Fibroblast of lung (primary cell): Measurements from ENCODE around the gene GNA12. TPM values are rescaled to one million over a fixed set of nuclear protein-coding genes. Genes with fewer than 3 reads are reported as not detected.

ENCODE experiments used
- DNase-seq, 2 donors: peaks; one replicate each; pipeline versions ENCODE4 v3.0.0 to v3.0.0-alpha.2; 2010; ENCODE audit warnings: low read depth in 2 of 2
- H2AFZ ChIP-seq: 2 replicates; pipeline ENCODE4 v1.5.1; 2012; ENCODE audit warnings: low read length, control low read depth, inconsistent platforms
- H3K27ac ChIP-seq: 2 replicates; pipeline ENCODE4 v1.5.1; 2011; ENCODE audit warnings: low read length, control low read depth; ENCODE audit not compliant: insufficient read depth
- H3K27me3 ChIP-seq: 2 replicates; pipeline ENCODE4 v1.5.1; 2011; ENCODE audit warnings: mild to moderate bottlenecking, low read length; ENCODE audit not compliant: control insufficient read depth, insufficient read depth
- H3K36me3 ChIP-seq: 2 replicates; pipeline ENCODE4 v1.5.1; 2011; ENCODE audit warnings: low read length; ENCODE audit not compliant: control insufficient read depth, insufficient read depth
- H3K4me1 ChIP-seq: 2 replicates; pipeline ENCODE4 v1.5.1; 2011; ENCODE audit warnings: low read length; ENCODE audit not compliant: control insufficient read depth, insufficient read depth; ENCODE audit errors: extremely low read depth
- H3K4me2 ChIP-seq: 2 replicates; pipeline ENCODE4 v1.5.1; 2011; ENCODE audit warnings: low read length, control low read depth; ENCODE audit not compliant: insufficient read depth; ENCODE audit errors: extremely low read depth
- H3K4me3 ChIP-seq, 4 experiments: fragments of 200-600 bp in 1 of 4; sonication (generic) in 1 of 4; replicated peaks in 1 of 4; 2 replicates each; pipeline ENCODE4 v1.5.1; 2011 to 2016; ENCODE audit warnings: low read length in 4 of 4, low read depth in 3 of 4, mild to moderate bottlenecking in 3 of 4, control low read depth in 2 of 4, inconsistent platforms in 1 of 4, mixed read lengths in 1 of 4; ENCODE audit not compliant: insufficient read depth in 1 of 4; ENCODE audit errors: control extremely low read depth in 1 of 4
- H3K79me2 ChIP-seq: 2 replicates; pipeline ENCODE4 v1.5.1; 2012; ENCODE audit warnings: mild to moderate bottlenecking, low read length, inconsistent platforms; ENCODE audit not compliant: control insufficient read depth, insufficient read depth
- H3K9ac ChIP-seq: 2 replicates; pipeline ENCODE4 v1.5.1; 2011; ENCODE audit warnings: mild to moderate bottlenecking, low read length, control low read depth; ENCODE audit not compliant: insufficient read depth
- H3K9me3 ChIP-seq: 2 replicates; pipeline ENCODE4 v1.5.1; 2012; ENCODE audit warnings: low read depth, low read length; ENCODE audit not compliant: control insufficient read depth, insufficient read depth
- H4K20me1 ChIP-seq: 2 replicates; pipeline ENCODE4 v1.5.1; 2011; ENCODE audit warnings: low read length; ENCODE audit not compliant: control insufficient read depth, insufficient read depth; ENCODE audit errors: extremely low read depth
- CTCF ChIP-seq, 2 donors: IDR thresholded peaks in 1 of 2; conservative IDR thresholded peaks in 1 of 2; 1 replicate in 1 of 2; 2 replicates in 1 of 2; pipeline ENCODE4 v1.5.1; 2011 to 2012; ENCODE audit warnings: low read length in 2 of 2, control low read depth in 1 of 2, inconsistent platforms in 1 of 2, low read depth in 1 of 2, mild to moderate bottlenecking in 1 of 2
- EZH2 ChIP-seq: IDR thresholded peaks from 2 replicates; pipeline ENCODE4 v1.5.1; 2012; ENCODE audit warnings: low read length, control low read depth, mild to moderate bottlenecking; ENCODE audit errors: missing control alignments
- polyA plus RNA-seq, 2 donors: library from polyadenylated mRNA; depleted of rRNA in 1 of 2; stranded (reverse) in 1 of 2; unstranded in 1 of 2; fragments of >200 nt; gene quantifications; 2 replicates each; pipeline ENCODE4 v1.2.1, GENCODE V29; 2011 to 2012; ENCODE audit warnings: missing spikeins in 1 of 2
- total RNA-seq: library from RNA; depleted of rRNA; stranded (reverse); fragments of >200 nt; gene quantifications from 2 replicates; pipeline ENCODE4 v1.2.1, GENCODE V29; 2014

The GNA12 gene
- total and polyA plus RNA-seq, 2 donors (not counting 1 experiment from before 2014, with no cell fraction given) = 36.2 to 137 TPM

DNA sequence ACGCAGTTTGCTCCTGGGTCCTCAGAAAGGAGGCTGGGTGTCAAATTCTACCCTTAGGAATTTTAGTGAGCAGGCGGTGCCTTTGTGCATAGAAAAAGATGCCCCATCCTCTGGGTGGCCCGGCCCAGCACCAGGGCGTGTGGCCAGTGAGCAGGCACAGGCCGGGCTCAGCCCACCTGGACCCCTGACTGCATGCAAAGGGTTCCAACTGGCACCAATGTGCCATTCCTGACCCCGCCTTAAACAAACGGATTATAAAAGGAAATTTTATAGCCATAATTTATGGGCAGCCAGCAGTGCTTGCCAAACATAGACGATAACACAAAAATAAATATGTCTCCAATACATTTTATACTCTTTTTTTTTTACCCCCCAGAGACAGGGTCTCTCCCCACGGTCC, 40.1 kb upstream of the GNA12 start:
- DNase-seq = no peak
- Histone ChIP-seq H2AFZ (no peak overlapping the region), H3K79me2 (no peaks in the 10 kb centered on the region), H3K4me3 (no peak overlapping the region), H3K9ac (no peak overlapping the region), H4K20me1 (no peaks in the 10 kb centered on the region), H3K27me3 (no peaks in the 10 kb centered on the region), H3K9me3 (no peaks in the 10 kb centered on the region), H3K4me2 (no peak overlapping the region), H3K4me1 (no peaks in the 10 kb centered on the region), H3K36me3 (no peaks in the 10 kb centered on the region), H3K27ac (no peak overlapping the region)
- TF ChIP-seq CTCF (conservative IDR thresholded peaks at IDR 0.05 in 1 of 2, IDR thresholded peaks at IDR 0.05 in 1 of 2; ENCODE audit: low read depth in 1 of 2, low read length in 2 of 2) (no peak), EZH2 (no peak)

DNA sequence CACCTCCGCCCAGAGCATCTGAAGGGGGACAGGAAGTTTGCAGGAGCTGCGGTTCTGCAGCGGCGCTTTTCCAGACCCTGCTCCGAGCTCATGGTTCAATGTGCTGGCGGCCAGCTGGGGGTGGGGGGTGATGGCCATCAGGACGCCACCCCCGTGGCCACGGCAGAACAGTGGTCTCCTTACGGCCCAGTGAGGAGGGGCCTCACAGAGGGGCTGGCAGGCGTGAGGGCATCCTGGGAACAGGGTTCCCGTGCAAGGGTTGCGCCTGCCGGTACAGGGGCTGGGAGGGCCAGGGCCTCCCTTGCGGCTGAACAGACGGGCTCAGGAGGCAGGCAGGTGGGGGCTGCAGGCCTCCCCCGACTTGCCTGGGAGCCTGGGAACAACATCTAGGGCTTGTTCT, 39.0 kb upstream of the GNA12 start:
- no peak overlapping the region for H3K4me3 ChIP-seq
- H3K27me3 ChIP-seq = no peaks in the 10 kb centered on the region
- DNase-seq = no peak
- no peaks in the 10 kb centered on the region for H3K4me1 ChIP-seq
- no peaks in the 10 kb centered on the region for H4K20me1 ChIP-seq
- no peak for TF ChIP-seq EZH2
- TF ChIP-seq CTCF (conservative IDR thresholded peaks at IDR 0.05 in 1 of 2, IDR thresholded peaks at IDR 0.05 in 1 of 2; ENCODE audit: low read depth in 1 of 2, low read length in 2 of 2) = no peak
- no peak overlapping the region for H2AFZ ChIP-seq
- H3K9me3 ChIP-seq = no peaks in the 10 kb centered on the region
- H3K9ac ChIP-seq = no peak overlapping the region
- H3K4me2 ChIP-seq = no peak overlapping the region
- H3K36me3 ChIP-seq = no peaks in the 10 kb centered on the region
- no peaks in the 10 kb centered on the region for H3K79me2 ChIP-seq
- no peak overlapping the region for H3K27ac ChIP-seq

GRCh38 chr7:2882111-2882510, 38.0 kb upstream of the GNA12 start:
- Histone ChIP-seq H3K4me1 (no peaks in the 10 kb centered on the region), H3K36me3 (no peaks in the 10 kb centered on the region), H3K9me3 (no peaks in the 10 kb centered on the region), H3K4me2 (no peak overlapping the region), H3K27me3 (no peaks in the 10 kb centered on the region), H3K79me2 (no peaks in the 10 kb centered on the region), H4K20me1 (no peaks in the 10 kb centered on the region), H3K4me3 (no peak overlapping the region), H3K9ac (no peak overlapping the region), H3K27ac (no peak overlapping the region), H2AFZ (no peak overlapping the region)
- TF ChIP-seq CTCF (conservative IDR thresholded peaks at IDR 0.05 in 1 of 2, IDR thresholded peaks at IDR 0.05 in 1 of 2; ENCODE audit: low read depth in 1 of 2, low read length in 2 of 2) (no peak), EZH2 (no peak)
- DNase-seq = no peak
